IMR-90 (cell line): ENCODE results near the gene PRPF4. TPM values are rescaled to one million over a fixed set of nuclear protein-coding genes. Genes with fewer than 3 reads are reported as not detected.

ENCODE experiments used
- ATAC-seq: fragments of 200-7000 bp; cut with Tn5 transposase; 2 replicates; pipeline ENCODE4 v1.9.1; 2020; ENCODE audit warnings: low read depth, mild to moderate bottlenecking, moderate library complexity
- BruUV-seq: library from RNA; stranded (reverse); fragments of 400-500 nt; replicated peaks from 2 replicates; lab custom pipeline; 2021; lab: Mats Ljungman, UMichigan
- CTCF ChIA-PET: fragments of 300-600 bp; formaldehyde crosslinking; extraction: SDS; loops from one replicate; lab custom pipeline; 2021; ENCODE audit warnings: antibody characterized with exemption; lab: Yijun Ruan, JAX
- POLR2A ChIA-PET: fragments of 300-600 bp; sonication (Branson Sonifier 250); formaldehyde crosslinking; loops from one replicate; lab custom pipeline; 2022; ENCODE audit warnings: antibody characterized with exemption; ENCODE audit not compliant: unreplicated experiment; lab: Charles Lee
- DNase-seq: peaks from one replicate; pipeline ENCODE4 v3.0.0; 2013
- H2AFZ ChIP-seq: replicated peaks from 2 replicates; pipeline ENCODE3; 2013; ENCODE audit warnings: low read length, mild to moderate bottlenecking; ENCODE audit not compliant: poor library complexity
- H2AK5ac ChIP-seq: 2 replicates; pipeline ENCODE4 v1.6.1; 2013; ENCODE audit warnings: low read depth, low read length, inconsistent platforms
- H2AK9ac ChIP-seq: replicated peaks from 2 replicates; pipeline ENCODE3; 2013; ENCODE audit warnings: mild to moderate bottlenecking, low read depth, low read length, moderate library complexity; ENCODE audit not compliant: poor library complexity
- H2BK120ac ChIP-seq: 2 replicates; pipeline ENCODE4 v1.6.1; 2013; ENCODE audit warnings: low read depth, low read length, inconsistent platforms
- H2BK15ac ChIP-seq: 3 replicates; pipeline ENCODE4 v1.6.1; 2013; ENCODE audit warnings: low read depth, low read length, inconsistent platforms
- H2BK20ac ChIP-seq: 2 replicates; pipeline ENCODE4 v1.6.1; 2013; ENCODE audit warnings: low read depth, mild to moderate bottlenecking, inconsistent platforms, low read length, moderate library complexity
- H2BK5ac ChIP-seq: 2 replicates; pipeline ENCODE4 v1.6.1; 2013; ENCODE audit warnings: mild to moderate bottlenecking, low read depth, low read length, inconsistent platforms; ENCODE audit not compliant: poor library complexity, severe bottlenecking
- H3K14ac ChIP-seq: replicated peaks from 2 replicates; pipeline ENCODE4 v1.6.1; 2013; ENCODE audit warnings: low read depth, low read length, inconsistent platforms
- H3K18ac ChIP-seq: 2 replicates; pipeline ENCODE4 v1.6.1; 2013; ENCODE audit warnings: low read depth, low read length, control low read depth
- H3K23ac ChIP-seq: 2 replicates; pipeline ENCODE4 v1.6.1; 2013; ENCODE audit warnings: low read depth, low read length, inconsistent platforms
- H3K27ac ChIP-seq: 2 replicates; pipeline ENCODE4 v1.5.1; 2013; ENCODE audit warnings: mild to moderate bottlenecking, control low read depth, low read length; ENCODE audit not compliant: insufficient read depth
- H3K27me3 ChIP-seq: 2 replicates; pipeline ENCODE4 v1.6.1; 2013; ENCODE audit warnings: low read length; ENCODE audit not compliant: control insufficient read depth, insufficient read depth
- H3K36me3 ChIP-seq: 2 replicates; pipeline ENCODE4 v1.6.1; 2013; ENCODE audit warnings: low read length, mixed read lengths; ENCODE audit not compliant: control insufficient read depth, insufficient read depth
- H3K4ac ChIP-seq: 2 replicates; pipeline ENCODE4 v1.6.1; 2013; ENCODE audit warnings: low read depth, low read length, inconsistent platforms
- H3K4me1 ChIP-seq: 2 replicates; pipeline ENCODE4 v1.6.1; 2013; ENCODE audit warnings: low read length, mixed read lengths; ENCODE audit not compliant: control insufficient read depth, insufficient read depth
- H3K4me2 ChIP-seq: 2 replicates; pipeline ENCODE4 v1.6.1; 2013; ENCODE audit warnings: low read depth, mild to moderate bottlenecking, control low read depth, low read length, moderate library complexity
- H3K4me3 ChIP-seq: 2 replicates; pipeline ENCODE4 v1.5.1; 2013; ENCODE audit warnings: low read depth, mild to moderate bottlenecking, control low read depth, low read length, moderate library complexity; ENCODE audit not compliant: insufficient read depth
- H3K56ac ChIP-seq: 2 replicates; pipeline ENCODE4 v1.6.1; 2013; ENCODE audit warnings: low read length, inconsistent platforms; ENCODE audit not compliant: insufficient read depth; ENCODE audit errors: extremely low read depth
- H3K79me1 ChIP-seq, 2 experiments: 2 replicates each; pipeline ENCODE4 v1.6.1; 2013; ENCODE audit warnings: low read length in 2 of 2, inconsistent platforms in 1 of 2, low read depth in 1 of 2
- H3K9ac ChIP-seq: 2 replicates; pipeline ENCODE4 v1.6.1; 2013; ENCODE audit warnings: low read depth, low read length, control low read depth
- H3K9me1 ChIP-seq: 2 replicates; pipeline ENCODE4 v1.6.1; 2013; ENCODE audit warnings: low read length, inconsistent platforms; ENCODE audit not compliant: insufficient read depth
- H3K9me3 ChIP-seq: 2 replicates; pipeline ENCODE4 v1.6.1; 2013; ENCODE audit warnings: low read length; ENCODE audit not compliant: control insufficient read depth, insufficient read depth
- H4K20me1 ChIP-seq: 2 replicates; pipeline ENCODE4 v1.6.1; 2013; ENCODE audit warnings: low read length, inconsistent platforms; ENCODE audit not compliant: insufficient read depth
- H4K5ac ChIP-seq: 2 replicates; pipeline ENCODE4 v1.6.1; 2013; ENCODE audit warnings: mild to moderate bottlenecking, low read depth, low read length, control low read depth
- H4K8ac ChIP-seq, 2 experiments: 2 replicates each; pipeline ENCODE4 v1.6.1; 2013; ENCODE audit warnings: low read depth in 2 of 2, low read length in 2 of 2, control low read depth in 1 of 2, inconsistent platforms in 1 of 2
- H4K91ac ChIP-seq: 2 replicates; pipeline ENCODE4 v1.6.1; 2013; ENCODE audit warnings: low read depth, low read length, inconsistent platforms; ENCODE audit not compliant: insufficient read depth
- BHLHE40 ChIP-seq: fragments of 150-350 bp; IDR thresholded peaks from 2 replicates; pipeline ENCODE4 v1.6.1; 2016; ENCODE audit warnings: mild to moderate bottlenecking, low read depth, low read length
- CEBPB ChIP-seq: IDR thresholded peaks from 2 replicates; pipeline ENCODE4 v1.6.1; 2012; ENCODE audit warnings: low read depth, low read length, improper control_type of control experiment
- MAFK ChIP-seq: IDR thresholded peaks from 2 replicates; pipeline ENCODE4 v1.6.1; 2012; ENCODE audit warnings: low read depth, low read length, improper control_type of control experiment
- MAZ ChIP-seq: IDR thresholded peaks from 2 replicates; pipeline ENCODE4 v1.6.1; 2012; ENCODE audit warnings: low read depth, mild to moderate bottlenecking, low read length, improper control_type of control experiment, moderate library complexity, borderline replicate concordance
- RCOR1 ChIP-seq: IDR thresholded peaks from 2 replicates; pipeline ENCODE4 v1.6.1; 2012; ENCODE audit warnings: mild to moderate bottlenecking, low read length, improper control_type of control experiment; ENCODE audit not compliant: insufficient replicate concordance
- RFX5 ChIP-seq: IDR thresholded peaks from 2 replicates; pipeline ENCODE4 v1.8.0; 2012; ENCODE audit warnings: low read depth, mild to moderate bottlenecking, low read length, moderate library complexity
- WGBS, 2 experiments: methylation state at CpG; one replicate each; pipeline versions ENCODE4 v1.1.5 to v1.1.7; 2013; ENCODE audit warnings: missing lambda C conversion rate in 2 of 2; ENCODE audit not compliant: insufficient read length in 1 of 2; ENCODE audit errors: extremely low coverage in 2 of 2; 5-methylcytosine and 5-hydroxymethylcytosine counted together
- dilution Hi-C: fragments of 300-500 bp; cut with HindIII; formaldehyde crosslinking; loops from one replicate; pipeline ENCODE4 v1.14.3; 2018; ENCODE audit warnings: low sequenced_read_pairs; ENCODE audit not compliant: unreplicated experiment
- in situ Hi-C: fragments of 300-500 bp; cut with MboI; formaldehyde crosslinking; loops from 3 replicates; pipeline ENCODE4 v1.14.3; 2019; ENCODE audit warnings: low sequenced_read_pairs, inconsistent platforms, mixed read lengths
- intact Hi-C: fragments of 100-400 bp; cut with micrococcal nuclease; formaldehyde crosslinking; loops from 2 replicates; pipeline ENCODE4 v1.10.0; 2022
- polyA plus RNA-seq, 3 experiments: library from polyadenylated mRNA; depleted of rRNA; stranded (reverse); fragments of >200 nt; gene quantifications; 2 replicates each; pipeline ENCODE4 v1.2.3, GENCODE V29; 2012; ENCODE audit warnings: low replicate concordance in 1 of 3
- total RNA-seq: library from RNA; depleted of rRNA; stranded (reverse); fragments of >200 nt; gene quantifications from 2 replicates; pipeline ENCODE4 v1.2.3, GENCODE V29; 2012
- TF ChIP-seq, protein P1 (sequence below): fragments of 150-350 bp; IDR thresholded peaks from 2 replicates; pipeline ENCODE4 v1.6.1; 2016; ENCODE audit warnings: low read depth, mild to moderate bottlenecking, low read length, moderate library complexity, borderline replicate concordance

PRPF4 gene
- total and polyA plus RNA-seq, 2 of the 4 experiments (the other 2 are of a cell fraction) = 21.4 to 38.0 TPM

DNA sequence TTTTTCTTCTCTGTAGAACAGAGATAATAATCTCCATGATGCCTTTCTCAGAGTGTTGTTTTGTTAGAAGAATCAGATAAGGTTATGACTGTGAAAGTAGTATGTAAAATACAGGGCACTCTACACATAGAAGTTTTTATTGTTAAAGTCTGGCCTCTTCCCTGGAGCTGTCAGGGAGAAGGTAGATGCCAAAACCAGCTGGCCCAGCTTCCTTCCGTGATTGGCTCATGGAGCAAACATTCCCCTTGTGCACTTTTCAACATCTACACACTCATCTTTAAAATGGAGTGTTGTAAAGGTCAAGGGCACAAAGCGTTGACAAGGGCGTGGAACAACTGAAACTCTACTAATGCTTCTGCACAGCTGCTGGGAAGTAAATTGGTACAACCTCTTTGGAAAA lies 35.1 kb downstream of the PRPF4 start:
- no peak overlapping the region for H2AK5ac ChIP-seq
- in situ Hi-C loops = no loop called here
- H3K27ac ChIP-seq = no peak overlapping the region
- H3K56ac ChIP-seq = no peak overlapping the region
- H3K79me1 ChIP-seq = no peaks in the 10 kb centered on the region
- no peak for ATAC-seq
- no peaks in the 10 kb centered on the region for H3K9me1 ChIP-seq
- WGBS, 2 experiments = no CpG with 5 or more reads among the region's 3 CpGs
- intact Hi-C loops = no loop called here
- H3K9me3 ChIP-seq = no peaks in the 10 kb centered on the region
- no peak overlapping the region for H3K4me3 ChIP-seq
- POLR2A ChIA-PET = no interaction called here
- DNase-seq = no peak
- no peak overlapping the region for H3K9ac ChIP-seq
- H3K14ac ChIP-seq = no peak overlapping the region
- no peak overlapping the region for H4K8ac ChIP-seq
- CTCF ChIA-PET = interaction anchor here (0.7 to 1.1 kb wide), 3 partner anchors 29 to 277 kb away, joined by 3 read pairs; partner anchors contain the start of genes CDC26, PRPF4 and WDR31
- no peak overlapping the region for H3K4ac ChIP-seq
- H3K36me3 ChIP-seq = no peaks in the 10 kb centered on the region
- TF ChIP-seq CEBPB (no peak), BHLHE40 (no peak), MAFK (no peak), MAZ (no peak), RFX5 (no peak), RCOR1 (no peak)
- TF ChIP-seq, protein P1, sequence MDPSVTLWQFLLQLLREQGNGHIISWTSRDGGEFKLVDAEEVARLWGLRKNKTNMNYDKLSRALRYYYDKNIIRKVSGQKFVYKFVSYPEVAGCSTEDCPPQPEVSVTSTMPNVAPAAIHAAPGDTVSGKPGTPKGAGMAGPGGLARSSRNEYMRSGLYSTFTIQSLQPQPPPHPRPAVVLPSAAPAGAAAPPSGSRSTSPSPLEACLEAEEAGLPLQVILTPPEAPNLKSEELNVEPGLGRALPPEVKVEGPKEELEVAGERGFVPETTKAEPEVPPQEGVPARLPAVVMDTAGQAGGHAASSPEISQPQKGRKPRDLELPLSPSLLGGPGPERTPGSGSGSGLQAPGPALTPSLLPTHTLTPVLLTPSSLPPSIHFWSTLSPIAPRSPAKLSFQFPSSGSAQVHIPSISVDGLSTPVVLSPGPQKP = no peak
- H3K4me2 ChIP-seq = no peak overlapping the region
- no peak overlapping the region for H2AFZ ChIP-seq
- H2BK120ac ChIP-seq = no peak overlapping the region
- H3K23ac ChIP-seq = no peak overlapping the region
- BruUV-seq = no TSS peak
- H2BK5ac ChIP-seq = no peak overlapping the region
- no peak overlapping the region for H2BK15ac ChIP-seq
- H3K27me3 ChIP-seq = peaks cover 12% of the 10 kb centered on the region; the same call in 1 of the 2 replicates
- H3K4me1 ChIP-seq = no peaks in the 10 kb centered on the region
- no peak overlapping the region for H4K91ac ChIP-seq
- no peak overlapping the region for H2BK20ac ChIP-seq
- dilution Hi-C loops = no loop called here
- no peak overlapping the region for H2AK9ac ChIP-seq
- no peak overlapping the region for H4K5ac ChIP-seq
- no peaks in the 10 kb centered on the region for H4K20me1 ChIP-seq
- no peak overlapping the region for H3K18ac ChIP-seq
